Measurements from ENCODE around the gene SYCP2.
"Not testable (repeated sequence)": the region's sequence is repeated elsewhere in the genome, so short reads cannot be mapped to it uniquely, and the experiment has no call there.

Gene SYCP2

GRCh38 chr20:59891581-59891980 lies 41.9 kb downstream of the SYCP2 start:
- no peak for DNase-seq (ENCODE audit: low read depth)
- no peak for TF ChIP-seq CTCF (IDR thresholded peaks at IDR 0.05; ENCODE audit: control insufficient read depth, insufficient read depth, low read depth, low read length, missing control alignments)
- H3K4me3 ChIP-seq (ENCODE audit: control insufficient read depth, low read depth, low read length), result no peak overlapping the region

- not testable (repeated sequence) for DNase-seq (ENCODE audit: low read depth); H3K4me3 ChIP-seq (ENCODE audit: control insufficient read depth, low read depth, low read length)
Measured at GRCh38 chr20:59890035-59890434, 43.4 kb downstream of the SYCP2 start.

DNA sequence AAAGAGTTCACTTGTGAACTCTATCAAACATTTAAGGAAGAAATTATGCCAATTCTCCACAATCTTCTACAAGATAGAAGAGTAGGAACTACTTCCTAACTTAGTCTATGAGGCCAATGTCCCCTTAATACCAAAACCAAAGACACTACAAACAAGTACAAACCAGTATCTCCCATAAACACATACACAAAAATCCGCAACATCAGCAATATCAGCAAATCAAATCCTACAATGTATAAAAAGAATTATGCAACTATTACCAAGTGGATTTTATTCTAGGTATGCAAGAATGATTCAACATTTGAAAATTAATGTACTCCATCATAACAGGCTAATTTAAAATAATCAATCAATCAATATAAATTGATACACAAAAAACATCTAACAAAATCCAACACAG lies 45.4 kb downstream of the SYCP2 start:
- no peak for DNase-seq (ENCODE audit: low read depth)
- H3K4me3 ChIP-seq (ENCODE audit: control insufficient read depth, low read depth, low read length), result no peak overlapping the region
- no peak for TF ChIP-seq CTCF (IDR thresholded peaks at IDR 0.05; ENCODE audit: control insufficient read depth, insufficient read depth, low read depth, low read length, missing control alignments)

DNA sequence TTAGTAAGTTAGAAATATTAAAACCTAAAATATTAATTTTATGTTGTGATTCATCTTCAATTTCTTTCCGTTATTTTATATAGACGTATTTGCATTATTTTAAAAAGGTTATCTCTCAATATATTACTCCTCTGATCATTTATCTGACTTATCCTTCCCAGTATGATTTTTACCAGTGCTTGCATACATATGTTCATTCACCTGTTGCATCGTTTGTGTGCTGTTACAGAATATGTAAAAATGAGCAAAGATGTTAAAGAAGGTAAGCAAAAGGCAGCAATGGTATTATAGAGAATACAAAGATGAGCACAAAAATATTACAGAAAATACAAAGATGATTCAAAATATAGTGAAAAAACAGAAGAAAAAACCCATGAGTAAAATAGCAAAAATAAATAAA lies 48.9 kb downstream of the SYCP2 start:
- no peak for TF ChIP-seq CTCF (IDR thresholded peaks at IDR 0.05; ENCODE audit: control insufficient read depth, insufficient read depth, low read depth, low read length, missing control alignments)
- DNase-seq (ENCODE audit: low read depth), result no peak

DNA sequence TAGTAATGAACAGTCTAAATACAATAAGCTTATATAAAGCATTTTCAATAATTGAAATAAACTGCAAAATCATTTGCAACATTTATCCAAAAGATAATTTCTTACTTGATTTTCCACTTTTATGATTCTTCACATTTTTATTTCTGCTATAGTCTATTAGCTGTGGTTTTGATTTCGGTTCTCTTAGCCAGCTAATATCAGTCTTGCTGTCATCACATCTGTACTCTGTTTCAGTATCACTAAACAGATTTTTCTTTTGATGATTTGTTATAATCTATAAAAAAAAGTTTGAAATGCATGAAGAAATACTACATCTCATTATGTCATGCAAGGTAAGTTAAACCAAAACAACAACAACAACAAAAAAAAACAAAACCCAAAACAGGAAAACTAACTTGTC lies 53.2 kb downstream of the SYCP2 start:
- H3K4me3 ChIP-seq (ENCODE audit: control insufficient read depth, low read depth, low read length), result no peak overlapping the region
- TF ChIP-seq CTCF (IDR thresholded peaks at IDR 0.05; ENCODE audit: control insufficient read depth, insufficient read depth, low read depth, low read length, missing control alignments), result no peak
- no peak for DNase-seq (ENCODE audit: low read depth)

More for the DNA sequence above, 48.9 kb downstream of the SYCP2 start:
- no peak overlapping the region for H3K4me3 ChIP-seq (ENCODE audit: control insufficient read depth, low read depth, low read length)

- TF ChIP-seq CTCF (IDR thresholded peaks at IDR 0.05; ENCODE audit: control insufficient read depth, insufficient read depth, low read depth, low read length, missing control alignments), result no peak
- no peak overlapping the region for H3K4me3 ChIP-seq (ENCODE audit: control insufficient read depth, low read depth, low read length)
- DNase-seq (ENCODE audit: low read depth), result no peak
Measured at GRCh38 chr20:59873409-59873808, 60.0 kb downstream of the SYCP2 start.

DNA sequence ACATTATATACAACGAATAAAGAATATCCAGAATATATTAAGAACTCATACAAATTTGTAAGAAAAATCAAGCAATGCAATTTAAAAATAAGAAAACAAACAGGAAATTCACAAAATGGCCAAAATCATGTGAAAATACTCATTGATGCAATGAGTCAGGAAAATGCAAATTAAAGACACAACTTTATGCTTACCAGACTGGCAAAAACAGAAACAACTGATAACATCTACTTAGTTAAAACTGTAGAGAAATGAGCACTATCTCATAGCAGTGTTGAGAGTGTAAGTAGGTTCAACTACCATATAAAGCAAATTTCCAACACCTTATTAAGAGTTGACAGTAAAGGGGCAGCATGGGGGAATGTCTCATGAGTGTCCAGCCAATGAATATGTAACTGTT lies 62.3 kb downstream of the SYCP2 start:
- H3K4me3 ChIP-seq (ENCODE audit: control insufficient read depth, low read depth, low read length), result no peak overlapping the region
- TF ChIP-seq CTCF (IDR thresholded peaks at IDR 0.05; ENCODE audit: control insufficient read depth, insufficient read depth, low read depth, low read length, missing control alignments), result no peak
- no peak for DNase-seq (ENCODE audit: low read depth)

All from AG09309 (cell line).